ENCODE data around the gene TBX10. TPM values are rescaled to one million over a fixed set of nuclear protein-coding genes. Genes with fewer than 3 reads are reported as not detected.
"Not testable (repeated sequence)": the region's sequence is repeated elsewhere in the genome, so short reads cannot be mapped to it uniquely, and the experiment has no call there.

The TBX10 gene
- total RNA-seq, 1 experiment from 2014 or later, result not detected

DNA sequence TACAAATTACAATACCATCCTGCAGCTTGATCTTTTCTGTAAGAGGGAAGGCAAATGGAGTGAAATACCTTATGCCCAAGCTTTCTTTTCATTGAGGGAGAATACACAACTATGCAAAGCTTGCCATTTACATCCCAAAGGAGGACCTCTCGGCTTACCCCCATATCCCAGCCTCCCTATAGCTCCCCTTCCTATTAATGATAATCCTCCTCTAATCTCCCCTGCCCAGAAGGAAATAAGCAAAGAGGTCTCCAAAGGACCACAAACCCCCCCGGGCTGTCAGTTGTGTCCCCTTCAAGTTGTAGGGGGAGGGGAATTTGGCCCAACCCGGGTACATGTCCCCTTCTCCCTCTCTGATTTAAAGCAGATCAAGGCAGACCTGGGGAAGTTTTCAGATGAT, 17.6 kb downstream of the TBX10 start:
- H3K36me3 ChIP-seq; DNase-seq; H3K4me1 ChIP-seq; H3K9me3 ChIP-seq (replicated peaks); H3K27me3 ChIP-seq; H3K27ac ChIP-seq; H3K4me3 ChIP-seq: not testable (repeated sequence)

DNA sequence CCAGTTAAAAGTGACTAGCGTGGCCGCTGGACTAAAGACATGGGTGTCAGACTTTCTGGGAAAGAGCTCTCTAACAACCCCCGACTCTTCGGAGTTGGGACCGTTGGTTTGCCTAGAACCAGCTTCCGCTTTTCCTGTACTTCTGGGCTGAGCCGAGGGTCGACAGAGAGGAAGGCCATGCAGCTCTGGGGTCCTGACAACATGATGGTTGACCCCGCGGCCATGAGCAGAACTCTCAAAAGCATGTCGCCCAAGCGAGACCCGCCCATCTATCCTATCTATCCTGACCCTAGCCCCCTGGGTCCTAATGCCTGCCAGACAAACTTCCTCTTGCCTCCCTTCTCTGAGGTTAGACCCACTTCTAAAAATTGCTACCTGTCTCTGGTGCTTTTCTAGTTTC, 18.9 kb downstream of the TBX10 start:
- H3K27me3 ChIP-seq; H3K4me1 ChIP-seq; H3K27ac ChIP-seq; H3K9me3 ChIP-seq (replicated peaks); H3K36me3 ChIP-seq: not testable (repeated sequence)
- DNase-seq, result peak; percentile 53 to 63
- peak overlapping the region; percentile 52 for H3K4me3 ChIP-seq

DNA sequence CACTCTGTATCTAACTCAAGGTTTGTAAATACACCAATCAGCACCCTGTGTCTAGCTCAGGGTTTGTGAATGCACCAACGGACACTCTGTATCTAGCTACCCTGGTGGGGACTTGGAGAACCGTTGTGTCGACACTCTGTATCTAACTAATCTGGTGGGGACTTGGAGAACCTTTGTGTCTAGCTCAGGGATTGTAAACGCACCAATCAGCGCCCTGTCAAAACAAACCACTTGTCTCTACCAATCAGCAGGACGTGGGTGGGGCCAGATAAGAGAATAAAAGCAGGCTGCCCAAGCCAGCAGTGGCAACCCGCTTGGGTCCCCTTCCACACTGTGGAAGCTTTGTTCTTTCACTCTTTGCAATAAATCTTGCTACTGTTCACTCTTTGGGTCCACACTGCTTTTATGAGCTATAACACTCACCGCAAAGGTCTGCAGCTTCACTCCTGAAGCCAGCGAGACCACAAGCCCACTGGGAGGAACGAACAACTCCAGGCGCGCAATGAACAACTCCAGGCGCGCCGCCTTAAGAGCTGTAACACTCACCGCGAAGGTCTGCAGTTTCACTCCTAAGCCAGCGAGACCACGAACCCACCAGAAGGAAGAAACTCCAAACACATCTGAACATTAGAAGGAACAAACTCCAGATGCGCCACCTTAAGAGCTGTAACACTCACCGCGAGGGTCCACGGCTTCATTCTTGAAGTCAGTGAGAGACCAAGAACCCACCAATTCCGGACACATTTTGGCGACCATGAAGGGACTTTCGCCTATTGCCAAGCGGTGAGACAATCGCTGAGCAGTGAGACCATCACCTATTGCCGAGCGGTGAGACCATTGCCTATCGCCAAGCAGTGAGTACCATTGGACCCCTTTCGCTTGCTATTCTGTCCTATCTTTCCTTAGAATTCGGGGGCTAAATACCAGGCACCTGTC, 19.6 kb downstream of the TBX10 start:
- H3K4me1 ChIP-seq; H3K36me3 ChIP-seq; DNase-seq; H3K27me3 ChIP-seq; H3K9me3 ChIP-seq (replicated peaks); H3K27ac ChIP-seq: not testable (repeated sequence)
- H3K4me3 ChIP-seq, result peak overlapping the region; percentile 52

DNA sequence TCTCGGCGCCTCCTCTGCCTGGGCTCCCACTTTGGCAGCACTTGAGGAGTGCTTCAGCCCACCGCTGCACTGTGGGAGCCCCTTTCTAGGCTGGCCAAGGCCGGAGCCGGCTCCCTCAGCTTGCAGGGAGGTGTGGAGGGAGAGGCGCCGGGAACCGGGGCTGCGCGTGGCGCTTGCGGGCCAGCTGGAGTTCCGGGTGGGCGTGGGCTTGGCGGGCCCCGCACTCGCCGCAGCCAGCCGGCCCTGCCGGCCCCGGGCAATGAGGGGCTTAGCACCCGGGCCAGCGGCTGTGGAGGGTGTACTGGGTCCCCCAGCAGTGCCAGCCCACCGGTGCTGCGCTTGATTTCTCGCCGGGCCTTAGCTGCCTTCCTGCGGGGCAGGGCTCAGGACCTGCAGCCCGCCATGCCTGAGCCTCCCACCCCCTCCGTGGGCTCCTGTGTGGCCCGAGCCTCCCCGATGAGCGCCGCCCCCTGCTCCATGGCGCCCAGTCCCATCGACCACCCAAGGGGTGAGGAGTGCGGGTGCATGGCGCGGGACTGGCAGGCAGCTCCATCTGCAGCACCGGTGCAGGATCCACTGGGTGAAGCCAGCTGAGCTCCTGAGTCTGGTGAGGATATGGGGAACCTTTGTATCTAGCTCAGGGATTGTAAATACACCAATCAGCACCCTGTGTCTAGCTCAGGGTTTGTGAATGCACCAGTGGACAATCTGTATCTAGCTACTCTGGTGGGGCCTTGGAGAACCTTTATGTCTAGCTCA, 20.5 kb downstream of the TBX10 start:
- not testable (repeated sequence) for DNase-seq; H3K4me1 ChIP-seq; H3K4me3 ChIP-seq; H3K27me3 ChIP-seq; H3K9me3 ChIP-seq (replicated peaks); H3K27ac ChIP-seq; H3K36me3 ChIP-seq

DNA sequence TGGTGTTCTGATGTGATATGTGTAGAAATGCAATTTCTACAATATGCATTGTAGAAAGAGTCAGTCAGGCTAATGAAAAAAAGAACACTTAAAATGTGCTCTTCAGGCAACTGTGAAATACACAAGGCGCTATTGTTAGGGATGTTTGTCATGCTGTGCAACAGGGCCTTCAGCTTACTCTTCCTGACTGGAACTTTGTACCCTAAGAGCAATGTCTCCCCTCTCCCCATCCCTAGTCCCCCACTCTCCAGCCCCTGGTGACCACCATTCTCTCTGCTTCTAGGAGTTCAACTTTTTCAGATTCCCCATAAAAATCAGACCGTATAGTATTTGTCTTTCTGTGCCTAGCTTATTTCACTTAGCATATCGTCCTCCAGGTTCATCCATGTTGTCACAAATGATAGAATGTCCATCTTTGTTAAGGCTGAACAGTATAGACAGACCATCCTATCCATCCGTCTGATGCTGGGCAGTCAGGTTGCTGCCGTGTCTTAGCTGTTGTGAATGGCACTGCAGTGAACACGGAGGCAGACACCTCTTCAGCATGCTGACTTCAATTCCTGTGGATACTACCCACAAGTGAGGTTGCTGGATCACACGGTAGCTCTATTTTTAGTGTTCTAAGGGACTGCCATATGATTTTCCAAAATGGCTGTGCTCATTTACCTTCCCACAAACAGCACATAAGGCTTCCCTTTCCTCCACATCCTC, 22.2 kb downstream of the TBX10 start:
- H3K36me3 ChIP-seq, result no peaks in the 10 kb centered on the region
- H3K27me3 ChIP-seq, result no peaks in the 10 kb centered on the region
- H3K4me3 ChIP-seq, result no peak overlapping the region
- H3K4me1 ChIP-seq, result peaks cover 6% of the 10 kb centered on the region; the same call in 1 of the 2 replicates
- no peak for DNase-seq
- H3K9me3 ChIP-seq (replicated peaks), result no peaks in the 10 kb centered on the region
- H3K27ac ChIP-seq, result no peak overlapping the region

DNA sequence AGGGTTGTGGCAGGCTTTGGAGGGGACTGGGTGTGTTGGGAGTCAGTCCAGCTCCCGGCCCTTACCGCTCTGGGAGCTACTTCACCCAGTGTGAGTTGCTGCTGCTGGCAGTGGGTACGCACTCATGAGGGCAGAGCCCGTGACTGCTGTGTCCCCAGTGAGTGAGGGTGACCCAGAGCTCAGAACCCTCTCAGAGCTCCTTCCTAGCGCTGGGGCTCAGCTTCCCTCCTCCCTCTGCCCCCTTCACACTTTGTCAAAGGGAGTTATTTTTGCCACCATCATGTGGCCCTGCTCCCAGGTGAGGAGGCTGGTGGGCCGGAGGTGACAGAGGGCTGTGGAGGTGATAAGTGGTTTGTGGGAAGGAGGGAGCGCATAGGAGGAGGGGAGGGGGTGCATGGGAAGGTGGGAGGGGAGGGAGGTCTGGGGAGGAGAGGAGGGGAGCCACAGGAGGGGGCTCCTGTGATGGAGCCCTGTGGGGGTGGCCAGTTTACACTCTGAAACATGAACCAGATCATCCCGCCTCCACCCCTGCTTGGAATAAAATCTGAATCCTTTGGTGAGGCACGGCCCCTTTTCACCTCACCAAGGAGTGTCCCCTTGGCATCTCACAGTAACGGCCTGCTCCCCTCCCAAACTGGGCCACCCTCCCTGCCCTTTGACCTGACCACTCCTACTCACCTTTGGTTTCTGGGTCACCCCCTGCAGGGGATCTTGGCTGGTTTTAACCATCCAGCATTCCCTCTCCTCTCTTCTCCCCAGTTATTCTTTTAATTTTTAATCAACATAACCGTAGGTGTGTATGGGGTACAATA, 22.9 kb downstream of the TBX10 start:
- no peaks in the 10 kb centered on the region for H3K27me3 ChIP-seq
- no peak overlapping the region for H3K27ac ChIP-seq
- H3K36me3 ChIP-seq, result no peaks in the 10 kb centered on the region
- peaks cover 6% of the 10 kb centered on the region; the same call in 1 of the 2 replicates for H3K4me1 ChIP-seq
- no peak for DNase-seq
- no peak overlapping the region for H3K4me3 ChIP-seq
- H3K9me3 ChIP-seq (replicated peaks), result no peaks in the 10 kb centered on the region

DNA sequence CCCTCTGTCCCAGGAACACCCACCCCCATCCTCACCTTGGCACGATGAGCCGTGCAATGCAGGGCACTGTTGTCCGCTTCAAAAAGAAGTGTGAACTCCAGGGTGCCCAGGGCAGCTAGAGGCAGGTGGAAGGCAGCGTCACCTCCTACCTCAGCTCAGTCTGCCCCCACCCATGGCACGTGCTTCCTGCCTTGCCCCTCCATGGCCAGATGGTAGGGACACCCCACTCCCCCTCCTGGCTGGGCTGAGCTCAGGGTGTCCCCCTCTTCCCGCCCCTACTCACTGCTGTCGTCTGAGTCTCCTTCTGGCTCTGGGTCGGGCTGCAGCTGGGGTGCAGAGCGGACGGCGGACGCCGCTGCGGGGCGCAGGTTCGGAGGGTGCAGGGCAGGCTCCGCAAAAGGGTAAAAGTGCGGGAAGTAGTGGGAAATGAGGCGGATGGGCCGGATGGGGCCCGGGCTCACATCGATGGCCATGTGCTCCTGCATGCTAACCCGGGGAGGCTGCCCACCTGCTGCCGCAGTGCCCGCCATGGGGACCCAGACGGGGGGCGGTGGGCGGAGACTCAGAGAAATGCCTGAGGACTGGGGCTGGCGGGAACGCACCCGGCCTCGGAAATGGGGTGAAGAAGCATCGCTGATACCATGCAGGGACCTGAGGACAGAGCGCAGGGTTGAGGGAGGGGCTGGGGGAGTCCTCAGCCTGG, 23.7 kb downstream of the TBX10 start:
- H3K4me3 ChIP-seq, result no peak overlapping the region
- no peaks in the 10 kb centered on the region for H3K9me3 ChIP-seq (replicated peaks)
- H3K27me3 ChIP-seq, result no peaks in the 10 kb centered on the region
- H3K4me1 ChIP-seq, result peaks cover 6% of the 10 kb centered on the region; the same call in 1 of the 2 replicates
- H3K27ac ChIP-seq, result no peak overlapping the region
- H3K36me3 ChIP-seq, result no peaks in the 10 kb centered on the region
- no peak for DNase-seq

DNA sequence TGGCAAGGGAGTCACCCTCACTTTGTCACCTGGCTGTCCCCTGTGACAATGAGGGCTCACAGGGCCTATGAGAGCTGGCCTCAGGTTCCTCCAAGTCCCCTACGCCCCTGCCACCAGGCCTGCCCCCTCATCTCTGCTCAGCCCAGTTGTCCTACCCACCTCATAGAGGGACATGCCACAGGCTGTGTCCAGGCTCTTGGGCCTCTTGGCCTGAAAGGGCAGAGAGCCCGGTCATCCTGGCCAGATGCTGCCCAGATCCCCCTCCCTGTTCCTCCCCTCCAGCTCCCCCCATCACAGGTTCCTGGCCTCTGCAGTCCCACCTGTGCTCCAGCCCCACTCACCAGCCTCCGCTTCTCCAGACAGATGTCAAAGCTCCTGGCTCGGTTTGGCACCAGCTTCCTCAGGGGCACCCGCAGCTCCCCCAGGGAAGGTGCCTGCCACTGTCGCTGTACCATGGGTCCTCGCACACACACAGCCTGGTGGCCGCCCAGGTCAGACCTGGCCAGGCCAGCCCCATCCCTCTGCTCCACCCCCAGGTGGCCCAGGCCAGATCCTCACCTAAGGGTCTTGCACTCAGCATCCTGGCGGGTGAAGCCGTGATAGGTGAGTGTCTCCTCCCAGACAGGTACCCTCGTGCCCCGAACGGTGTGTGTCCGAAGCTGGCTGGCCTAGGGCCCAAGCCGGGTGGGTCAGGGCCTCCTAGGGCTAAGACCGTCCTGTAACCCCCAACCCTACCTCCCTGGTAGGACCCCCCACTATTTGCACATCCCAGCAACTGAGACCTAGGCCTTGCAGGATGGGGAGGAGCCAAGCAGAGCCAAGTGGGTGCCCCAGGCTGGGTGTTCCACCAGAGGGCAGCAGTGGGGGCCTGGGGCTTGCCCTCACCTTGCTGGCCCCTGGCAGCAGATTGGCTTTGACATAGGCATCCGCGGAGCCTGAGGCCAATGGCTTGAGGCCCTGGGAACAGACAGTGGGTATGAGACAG, 24.5 kb downstream of the TBX10 start:
- peaks cover 6% of the 10 kb centered on the region; the same call in 1 of the 2 replicates for H3K4me1 ChIP-seq
- peak in 1 of 2 experiments; percentile 45 for DNase-seq
- H3K36me3 ChIP-seq, result no peaks in the 10 kb centered on the region
- no peak overlapping the region for H3K27ac ChIP-seq
- H3K4me3 ChIP-seq, result no peak overlapping the region
- H3K9me3 ChIP-seq (replicated peaks), result no peaks in the 10 kb centered on the region
- H3K27me3 ChIP-seq, result no peaks in the 10 kb centered on the region

DNA sequence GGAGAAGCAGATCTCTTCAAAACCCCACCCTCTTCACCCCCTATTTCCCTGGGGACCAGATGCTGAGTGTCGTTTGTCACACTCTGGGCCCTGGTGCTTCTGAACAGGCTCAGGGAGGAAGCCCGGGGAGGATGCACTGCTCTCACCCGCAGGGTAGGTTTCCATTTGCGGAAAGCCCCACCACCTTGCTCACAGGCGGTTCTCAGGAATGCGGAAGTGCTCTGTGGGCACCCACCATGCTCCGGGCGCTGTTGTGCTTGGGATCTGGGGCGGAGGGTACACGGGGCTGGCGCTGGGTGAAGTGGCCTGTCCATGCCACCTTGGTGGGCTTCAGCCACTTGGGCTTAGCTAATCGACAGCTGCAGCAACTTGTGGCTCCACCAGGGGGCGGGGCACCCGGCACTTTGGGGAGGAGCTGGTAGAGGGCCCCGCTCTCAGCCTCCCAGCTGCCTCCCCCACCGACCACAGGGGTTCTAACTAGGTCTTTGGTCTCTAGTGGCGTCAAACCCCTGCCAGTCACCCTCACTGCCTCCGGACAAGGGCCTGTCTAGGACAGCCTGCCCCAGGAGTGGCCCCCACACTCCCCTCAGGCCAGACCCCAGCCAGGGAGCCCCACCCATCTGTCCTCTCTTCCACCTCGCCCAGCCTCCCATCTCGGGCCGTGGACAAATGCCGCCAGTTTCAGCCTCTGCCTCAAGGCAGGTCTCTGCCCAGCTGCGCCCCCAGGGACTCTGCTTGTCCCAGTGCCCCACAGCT, 25.4 kb downstream of the TBX10 start:
- Histone ChIP-seq H3K27ac (no peak overlapping the region), H3K27me3 (no peaks in the 10 kb centered on the region), H3K9me3 (replicated peaks) (no peaks in the 10 kb centered on the region), H3K36me3 (no peaks in the 10 kb centered on the region), H3K4me1 (peaks cover 6% of the 10 kb centered on the region; the same call in 1 of the 2 replicates), H3K4me3 (peak overlapping the region; percentile 2; the same call in 1 of the 2 replicates)
- peak; percentile 71 to 77 for DNase-seq

DNA sequence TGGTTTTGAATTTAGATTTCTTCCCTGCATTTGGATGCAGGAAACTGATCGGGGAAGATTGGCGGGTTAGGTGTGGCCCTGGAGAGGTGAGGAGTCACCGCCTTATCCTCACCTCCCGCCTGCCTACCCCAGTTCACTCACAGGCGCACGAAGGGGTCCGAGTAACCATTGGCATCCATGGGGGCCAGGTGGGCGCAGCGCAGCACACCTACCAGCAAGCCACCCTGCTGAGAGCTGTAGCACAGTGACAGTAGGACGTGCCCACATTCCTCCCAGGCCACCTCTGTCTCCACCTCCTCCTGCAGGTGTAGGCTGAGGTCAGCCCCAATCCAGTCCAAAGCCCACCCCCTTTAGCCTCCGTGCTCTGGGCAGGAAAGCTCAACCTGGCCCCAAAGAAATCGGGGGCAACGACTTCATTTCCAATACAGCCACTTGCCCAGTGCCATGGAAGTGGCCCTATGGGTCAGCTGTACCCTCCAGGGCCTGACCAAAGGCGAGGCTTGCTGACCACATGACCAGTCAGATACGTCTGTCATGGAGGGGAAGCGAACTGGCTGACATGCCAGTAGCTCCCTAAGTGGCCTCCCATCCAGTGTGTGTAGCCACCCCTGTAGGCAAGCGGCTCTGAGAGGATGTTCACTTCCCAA, 26.1 kb downstream of the TBX10 start:
- Histone ChIP-seq H3K4me1 (peaks cover 6% of the 10 kb centered on the region; the same call in 1 of the 2 replicates), H3K9me3 (replicated peaks) (no peaks in the 10 kb centered on the region), H3K4me3 (no peak overlapping the region), H3K27me3 (no peaks in the 10 kb centered on the region), H3K36me3 (peaks cover 6% of the 10 kb centered on the region), H3K27ac (no peak overlapping the region)
- DNase-seq, result no peak

DNA sequence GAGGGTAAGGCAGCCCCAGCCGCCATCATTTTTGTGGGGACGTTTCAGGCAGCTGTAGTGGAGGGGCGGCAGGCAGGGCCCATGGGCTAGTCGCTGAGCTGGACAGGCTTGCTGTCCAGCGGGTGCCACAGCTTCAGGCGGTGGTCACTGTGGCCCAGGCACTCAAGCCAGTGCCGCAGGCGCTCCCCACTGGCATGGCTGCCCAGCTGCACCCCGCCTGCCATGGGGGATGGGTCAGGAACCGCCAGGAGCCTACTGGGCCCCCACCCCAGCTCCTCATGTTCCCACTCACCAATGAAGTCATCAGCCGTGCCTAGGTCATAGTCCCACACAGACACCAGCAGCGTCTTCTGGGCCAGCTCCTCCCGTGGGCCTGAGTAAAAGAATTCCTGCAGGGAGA, 26.8 kb downstream of the TBX10 start:
- no peak overlapping the region for H3K4me3 ChIP-seq
- H3K36me3 ChIP-seq, result peaks cover 7% of the 10 kb centered on the region
- H3K27me3 ChIP-seq, result no peaks in the 10 kb centered on the region
- H3K9me3 ChIP-seq (replicated peaks), result no peaks in the 10 kb centered on the region
- no peak for DNase-seq
- H3K4me1 ChIP-seq, result peaks cover 6% of the 10 kb centered on the region; the same call in 1 of the 2 replicates
- no peak overlapping the region for H3K27ac ChIP-seq
